Hepatocyte (in vitro differentiated cells): ENCODE results near the gene OGFOD2. TPM values are rescaled to one million over a fixed set of nuclear protein-coding genes. Genes with fewer than 3 reads are reported as not detected.

ENCODE experiments used
- DNase-seq: peaks from one replicate; pipeline ENCODE4 v3.0.0-alpha.2; 2016; ENCODE audit warnings: low spot score
- H2AFZ ChIP-seq: fragments of 200-600 bp; sonication (generic); 2 replicates; pipeline ENCODE4 v1.6.0; 2016; ENCODE audit warnings: antibody characterized with exemption, mild to moderate bottlenecking
- H3K27ac ChIP-seq: fragments of 200-600 bp; sonication (generic); 2 replicates; pipeline ENCODE4 v1.5.1; 2016; ENCODE audit warnings: mild to moderate bottlenecking
- H3K27me3 ChIP-seq: fragments of 200-600 bp; sonication (generic); 2 replicates; pipeline ENCODE4 v1.6.1; 2016
- H3K36me3 ChIP-seq: fragments of 200-600 bp; sonication (generic); replicated peaks from 2 replicates; pipeline ENCODE4 v1.5.1; 2016; ENCODE audit warnings: low read depth; ENCODE audit not compliant: insufficient read depth
- H3K4me1 ChIP-seq: fragments of 200-600 bp; sonication (generic); 2 replicates; pipeline ENCODE4 v1.5.1; 2016; ENCODE audit warnings: mild to moderate bottlenecking, moderate library complexity; ENCODE audit not compliant: insufficient read depth
- H3K4me2 ChIP-seq: fragments of 200-600 bp; sonication (generic); 2 replicates; pipeline ENCODE4 v1.6.0; 2016
- H3K4me3 ChIP-seq: fragments of 200-600 bp; sonication (generic); 2 replicates; pipeline ENCODE4 v1.5.1; 2016; ENCODE audit warnings: mild to moderate bottlenecking
- H3K79me2 ChIP-seq: fragments of 200-600 bp; sonication (generic); 2 replicates; pipeline ENCODE4 v1.6.0; 2017; ENCODE audit warnings: mild to moderate bottlenecking
- H3K9me2 ChIP-seq: fragments of 200-600 bp; sonication (generic); replicated peaks from 2 replicates; pipeline ENCODE4 v1.6.0; 2017; ENCODE audit warnings: mild to moderate bottlenecking; ENCODE audit not compliant: insufficient read depth
- H3K9me3 ChIP-seq: fragments of 200-600 bp; sonication (generic); 2 replicates; pipeline ENCODE4 v1.5.1; 2016; ENCODE audit warnings: low read depth, mild to moderate bottlenecking
- H4K20me1 ChIP-seq: fragments of 200-600 bp; sonication (generic); 2 replicates; pipeline ENCODE4 v1.6.0; 2016; ENCODE audit warnings: mild to moderate bottlenecking; ENCODE audit not compliant: insufficient read depth, poor library complexity, severe bottlenecking
- CTCF ChIP-seq: fragments of 200-600 bp; sonication (generic); IDR thresholded peaks from 2 replicates; pipeline ENCODE4 v1.5.1; 2016; ENCODE audit warnings: antibody characterized with exemption, mild to moderate bottlenecking; ENCODE audit not compliant: poor library complexity
- EZH2 ChIP-seq: fragments of 200-600 bp; sonication (generic); IDR thresholded peaks from 2 replicates; pipeline ENCODE4 v1.6.1; 2016; ENCODE audit warnings: antibody characterized with exemption, mild to moderate bottlenecking, borderline replicate concordance
- EZH2phosphoT487 ChIP-seq: fragments of 200-600 bp; sonication (generic); IDR thresholded peaks from one replicate; pipeline ENCODE4 v1.6.1; 2018; ENCODE audit warnings: antibody characterized with exemption, mild to moderate bottlenecking, low read depth, moderate library complexity; ENCODE audit not compliant: unreplicated experiment, severe bottlenecking
- WGBS: methylation state at CpG from one replicate; pipeline ENCODE4 v1.1.6; 2016; ENCODE audit warnings: low lambda C conversion rate; ENCODE audit errors: missing lambda C conversion rate; 5-methylcytosine and 5-hydroxymethylcytosine counted together
- polyA plus RNA-seq: library from polyadenylated mRNA; unstranded; fragments of >200 nt; fragmentation: Nextera tagmentation; extraction: Ambion mirVana; gene quantifications from 2 replicates; pipeline ENCODE4 v1.2.1, GENCODE V29; 2016
- total RNA-seq: library from RNA; depleted of rRNA; stranded (reverse); fragments of >200 nt; gene quantifications from 2 replicates; pipeline ENCODE4 v1.2.3, GENCODE V29; 2014

The OGFOD2 gene
- total and polyA plus RNA-seq, 2 experiments from 2014 or later: 11.4 to 26.5 TPM

- under 1% methylated on average over 74 of the region's 96 CpGs for WGBS
- no peaks in the 10 kb centered on the region for H3K27me3 ChIP-seq
- no peaks in the 10 kb centered on the region for H3K9me3 ChIP-seq
- peak within 1 kb of the TSS; percentile 100 for H3K4me3 ChIP-seq
- H3K36me3 ChIP-seq: no peaks in the 10 kb centered on the region
- H3K27ac ChIP-seq: peak within 1 kb of the TSS; percentile 91
- TF ChIP-seq EZH2 (no peak), EZH2phosphoT487 (no peak), CTCF (no peak)
- no peaks in the 10 kb centered on the region for H4K20me1 ChIP-seq
- H3K4me2 ChIP-seq: peak within 1 kb of the TSS; percentile 97
- DNase-seq: peak; percentile 82
- peaks cover 69% of the 10 kb centered on the region for H3K79me2 ChIP-seq
- H3K9me2 ChIP-seq: no peaks in the 10 kb centered on the region
- H3K4me1 ChIP-seq: peaks cover 44% of the 10 kb centered on the region
- H2AFZ ChIP-seq: peak within 1 kb of the TSS; percentile 98
Observed at GRCh38 chr12:122980183-122981035, 5.4 kb downstream of the OGFOD2 start, which contains the start of gene ARL6IP4. ARL6IP4 (plus strand) TSS chr12:122980681; CDS start chr12:122981140, 459 bp downstream.

GRCh38 chr12:122981036-122981471, 6.0 kb downstream of the OGFOD2 start:
- H3K4me1 ChIP-seq: peaks cover 41% of the 10 kb centered on the region

GRCh38 chr12:122981587-122982476, 6.8 kb downstream of the OGFOD2 start:
- H3K9me2 ChIP-seq: no peaks in the 10 kb centered on the region

More at GRCh38 chr12:122981036-122981471, 6.0 kb downstream of the OGFOD2 start:
- Histone ChIP-seq H3K27ac (peak overlapping the region; percentile 91), H3K36me3 (no peaks in the 10 kb centered on the region), H2AFZ (peak overlapping the region; percentile 98), H3K27me3 (no peaks in the 10 kb centered on the region), H3K79me2 (peaks cover 62% of the 10 kb centered on the region), H3K4me3 (peak overlapping the region; percentile 100), H3K4me2 (peak overlapping the region; percentile 97), H4K20me1 (no peaks in the 10 kb centered on the region), H3K9me3 (no peaks in the 10 kb centered on the region), H3K9me2 (no peaks in the 10 kb centered on the region)
- WGBS: 2% methylated on average over 34 of the region's 40 CpGs
- TF ChIP-seq EZH2: no peak
- no peak for TF ChIP-seq EZH2phosphoT487
- no peak for TF ChIP-seq CTCF
- peak; percentile 44 for DNase-seq

More at GRCh38 chr12:122981587-122982476, 6.8 kb downstream of the OGFOD2 start:
- no peaks in the 10 kb centered on the region for H3K9me3 ChIP-seq
- no peaks in the 10 kb centered on the region for H4K20me1 ChIP-seq
- no peaks in the 10 kb centered on the region for H3K36me3 ChIP-seq
- peaks cover 56% of the 10 kb centered on the region for H3K79me2 ChIP-seq
- peak overlapping the region; percentile 97 for H3K4me2 ChIP-seq
- H3K4me1 ChIP-seq: peaks cover 36% of the 10 kb centered on the region
- peak overlapping the region; percentile 100 for H3K4me3 ChIP-seq
- no peak for DNase-seq
- no peak overlapping the region for H3K27ac ChIP-seq
- H2AFZ ChIP-seq: no peak overlapping the region
- WGBS: 86% methylated on average over 25 of the region's 25 CpGs
- TF ChIP-seq EZH2: no peak
- TF ChIP-seq EZH2phosphoT487: no peak
- no peak for TF ChIP-seq CTCF
- no peaks in the 10 kb centered on the region for H3K27me3 ChIP-seq
